Small intestine (tissue), 7 donors: ENCODE results near the gene ENDOV. TPM values are rescaled to one million over a fixed set of nuclear protein-coding genes. Genes with fewer than 3 reads are reported as not detected.

Experiments
- DNase-seq, 2 donors: peaks; one replicate each; pipeline versions ENCODE4 v3.0.0 to v3.0.0-alpha.2; 2013
- FAIRE-seq: peaks from 2 replicates; lab custom pipeline; 2012; peaks lifted over from hg19 to GRCh38; lab: Jason Lieb, UNC
- H3K27ac ChIP-seq, 3 donors: one replicate each; pipeline ENCODE4 v1.5.1; 2013; ENCODE audit warnings: low read length in 2 of 3, mild to moderate bottlenecking in 2 of 3, control low read depth in 1 of 3, inconsistent platforms in 1 of 3, low read depth in 1 of 3, moderate library complexity in 1 of 3
- H3K27me3 ChIP-seq, 3 donors: one replicate each; pipeline ENCODE4 v1.6.1; 2013; ENCODE audit warnings: low read length in 3 of 3, inconsistent platforms in 1 of 3; ENCODE audit not compliant: control insufficient read depth in 3 of 3, insufficient read depth in 3 of 3
- H3K36me3 ChIP-seq, 3 donors: one replicate each; pipeline ENCODE4 v1.6.1; 2013; ENCODE audit warnings: low read length in 3 of 3, inconsistent platforms in 1 of 3, low read depth in 1 of 3, mild to moderate bottlenecking in 1 of 3, moderate library complexity in 1 of 3; ENCODE audit not compliant: control insufficient read depth in 3 of 3, insufficient read depth in 2 of 3
- H3K4me1 ChIP-seq, 3 donors: one replicate each; pipeline ENCODE4 v1.6.1; 2013; ENCODE audit warnings: low read length in 2 of 3, inconsistent platforms in 1 of 3, low read depth in 1 of 3, mild to moderate bottlenecking in 1 of 3, moderate library complexity in 1 of 3; ENCODE audit not compliant: control insufficient read depth in 3 of 3, insufficient read depth in 2 of 3
- H3K4me3 ChIP-seq, 3 donors: one replicate each; pipeline ENCODE4 v1.5.1; 2013; ENCODE audit warnings: low read length in 3 of 3, control low read depth in 1 of 3, inconsistent platforms in 1 of 3, low read depth in 1 of 3, mild to moderate bottlenecking in 1 of 3, moderate library complexity in 1 of 3
- H3K9me3 ChIP-seq, 2 donors: one replicate each; pipeline ENCODE4 v1.6.1; 2013; ENCODE audit warnings: low read depth in 1 of 2, low read length in 1 of 2; ENCODE audit not compliant: control insufficient read depth in 2 of 2, insufficient read depth in 1 of 2
- WGBS, 3 donors: extraction: QIAGEN DNeasy Blood & Tissue Kit; methylation state at CpG; one replicate each; pipeline ENCODE4 v1.1.7; 2013; 5-methylcytosine and 5-hydroxymethylcytosine counted together
- polyA plus RNA-seq, 4 donors: library from polyadenylated mRNA; stranded (reverse) in 3 of 4; unstranded in 1 of 4; fragments of 200-250 nt in 3 of 4; fragments of 120-200 nt in 1 of 4; gene quantifications; one replicate each; pipeline versions ENCODE4 v1.2.1 to v1.2.3, GENCODE V29; 2013
- donor health status: healthy with polysubstance abuse.
- donor health status: control.
- donor health status: control.
- donor health status: Bipolar disorder and iron deficiency.
- donor health status: healthy.

Gene ENDOV
- polyA plus RNA-seq, 4 donors: 13.6 to 39.6 (median 29.1) TPM

GRCh38 chr17:80464486-80464885 lies 49.5 kb downstream of the ENDOV start:
- DNase-seq (no peak), FAIRE-seq (no peak)
- WGBS, 3 donors: 73 to 76% (median 76%) methylated on average over 7 to 8 of the region's 8 CpGs
- H3K4me1 ChIP-seq: no peaks in the 10 kb centered on the region
- H3K36me3 ChIP-seq: no peaks in the 10 kb centered on the region
- peaks cover 0 to 68% (median 24%) of the 10 kb centered on the region in 3 donors for H3K27me3 ChIP-seq
- H3K9me3 ChIP-seq: no peaks in the 10 kb centered on the region
- no peak overlapping the region for H3K27ac ChIP-seq
- no peak overlapping the region for H3K4me3 ChIP-seq

GRCh38 chr17:80465327-80465974 lies 50.5 kb downstream of the ENDOV start:
- no peaks in the 10 kb centered on the region for H3K9me3 ChIP-seq
- H3K27ac ChIP-seq: no peak overlapping the region
- DNase-seq: no peak
- H3K4me1 ChIP-seq: no peaks in the 10 kb centered on the region
- 70 to 74% (median 72%) methylated on average over 20 of the region's 20 CpGs for WGBS, 3 donors
- H3K36me3 ChIP-seq: no peaks in the 10 kb centered on the region
- peaks cover 0 to 72% (median 24%) of the 10 kb centered on the region in 3 donors for H3K27me3 ChIP-seq
- no peak overlapping the region for H3K4me3 ChIP-seq
- no peak for FAIRE-seq

- DNase-seq: no peak
- H3K27me3 ChIP-seq: peaks cover 0 to 77% (median 24%) of the 10 kb centered on the region in 3 donors
- 78 to 79% (median 79%) methylated on average over 10 to 15 of the region's 15 CpGs for WGBS, 3 donors
Observed at GRCh38 chr17:80466188-80466705, 51.3 kb downstream of the ENDOV start.

GRCh38 chr17:80468242-80468641 lies 53.3 kb downstream of the ENDOV start:
- 9 to 18% (median 15%) methylated on average over 16 of the region's 16 CpGs for WGBS, 3 donors
- Histone ChIP-seq H3K9me3 (no peaks in the 10 kb centered on the region), H3K4me3 (no peak overlapping the region), H3K4me1 (no peaks in the 10 kb centered on the region), H3K36me3 (no peaks in the 10 kb centered on the region), H3K27me3 (peaks cover 2 to 84% (median 30%) of the 10 kb centered on the region in 3 donors), H3K27ac (no peak overlapping the region)
- no peak for DNase-seq
- FAIRE-seq: no peak

More at GRCh38 chr17:80466188-80466705, 51.3 kb downstream of the ENDOV start:
- H3K9me3 ChIP-seq: no peaks in the 10 kb centered on the region
- no peak overlapping the region for H3K4me3 ChIP-seq
- H3K27ac ChIP-seq: no peak overlapping the region
- no peak for FAIRE-seq
- H3K36me3 ChIP-seq: no peaks in the 10 kb centered on the region
- no peaks in the 10 kb centered on the region for H3K4me1 ChIP-seq

GRCh38 chr17:80468781-80469493 lies 54.0 kb downstream of the ENDOV start:
- no peak for DNase-seq
- Histone ChIP-seq H3K27me3 (peaks cover 5 to 91% (median 37%) of the 10 kb centered on the region in 3 donors), H3K9me3 (no peaks in the 10 kb centered on the region), H3K4me1 (no peaks in the 10 kb centered on the region), H3K27ac (no peak overlapping the region), H3K36me3 (no peaks in the 10 kb centered on the region), H3K4me3 (no peak overlapping the region)
- FAIRE-seq: no peak
- 69 to 75% (median 71%) methylated on average over 28 of the region's 28 CpGs for WGBS, 3 donors

GRCh38 chr17:80469667-80470066 lies 54.7 kb downstream of the ENDOV start:
- no peak for FAIRE-seq

GRCh38 chr17:80470603-80471002 lies 55.6 kb downstream of the ENDOV start:
- H3K4me3 ChIP-seq: no peak overlapping the region
- no peak overlapping the region for H3K27ac ChIP-seq
- no peaks in the 10 kb centered on the region for H3K36me3 ChIP-seq
- peaks cover 5 to 94% (median 47%) of the 10 kb centered on the region in 3 donors for H3K27me3 ChIP-seq
- 77 to 84% (median 83%) methylated on average over 21 of the region's 21 CpGs for WGBS, 3 donors
- H3K9me3 ChIP-seq: no peaks in the 10 kb centered on the region
- DNase-seq (no peak), FAIRE-seq (no peak)
- peaks cover 0 to 1% (median 0%) of the 10 kb centered on the region in 3 donors for H3K4me1 ChIP-seq

More at GRCh38 chr17:80469667-80470066, 54.7 kb downstream of the ENDOV start:
- WGBS, 3 donors: 69 to 78% (median 73%) methylated on average over 9 to 11 of the region's 11 CpGs
- H3K27ac ChIP-seq: no peak overlapping the region
- no peaks in the 10 kb centered on the region for H3K36me3 ChIP-seq
- DNase-seq: no peak
- no peaks in the 10 kb centered on the region for H3K9me3 ChIP-seq
- no peaks in the 10 kb centered on the region for H3K4me1 ChIP-seq
- H3K27me3 ChIP-seq: peaks cover 5 to 94% (median 40%) of the 10 kb centered on the region in 3 donors
- H3K4me3 ChIP-seq: no peak overlapping the region

- DNase-seq: no peak
- Histone ChIP-seq H3K9me3 (no peaks in the 10 kb centered on the region), H3K27ac (no peak overlapping the region), H3K27me3 (peaks cover 8 to 86% (median 42%) of the 10 kb centered on the region in 3 donors), H3K4me1 (peaks cover 0 to 5% (median 0%) of the 10 kb centered on the region in 3 donors), H3K36me3 (no peaks in the 10 kb centered on the region), H3K4me3 (no peak overlapping the region)
- FAIRE-seq: no peak
- WGBS, 3 donors: 68 to 72% (median 70%) methylated on average over 8 of the region's 8 CpGs
Observed at GRCh38 chr17:80471922-80472321, 57.0 kb downstream of the ENDOV start.
